Mammary epithelial cell (primary cell): ENCODE results near the gene GPANK1.

Source experiments
- CTCF ChIP-seq, 2 donors: IDR thresholded peaks in 1 of 2; conservative IDR thresholded peaks in 1 of 2; 2 replicates each; pipeline ENCODE4 v1.5.1; 2011 to 2012; ENCODE audit warnings: inconsistent platforms in 2 of 2, low read length in 2 of 2, mild to moderate bottlenecking in 2 of 2, control low read depth in 1 of 2, low read depth in 1 of 2; ENCODE audit not compliant: insufficient read depth in 1 of 2; ENCODE audit errors: extremely low read depth in 1 of 2
- EZH2 ChIP-seq: IDR thresholded peaks from 2 replicates; pipeline ENCODE4 v1.6.1; 2012; ENCODE audit warnings: low read length, inconsistent platforms, borderline replicate concordance

- TF ChIP-seq CTCF (conservative IDR thresholded peaks at IDR 0.05 in 1 of 2, IDR thresholded peaks at IDR 0.05 in 1 of 2; ENCODE audit: extremely low read depth in 1 of 2, insufficient read depth in 1 of 2, low read depth in 1 of 2, low read length in 2 of 2) (no peak), EZH2 (no peak)
Measured at GRCh38 chr6:31631681-31632278, 33.0 kb downstream of the GPANK1 start.
